NCI-H1694 treated with DMSO at 0.1 percent for 48 hours (cell line): ENCODE data around the gene SBK2.
"Not testable (repeated sequence)": the region's sequence is repeated elsewhere in the genome, so short reads cannot be mapped to it uniquely, and the experiment has no call there.

Experiments used
- DNase-seq: peaks from one replicate; lab custom pipeline; 2025; lab: John Stamatoyannopoulos, UW

SBK2 gene

DNA sequence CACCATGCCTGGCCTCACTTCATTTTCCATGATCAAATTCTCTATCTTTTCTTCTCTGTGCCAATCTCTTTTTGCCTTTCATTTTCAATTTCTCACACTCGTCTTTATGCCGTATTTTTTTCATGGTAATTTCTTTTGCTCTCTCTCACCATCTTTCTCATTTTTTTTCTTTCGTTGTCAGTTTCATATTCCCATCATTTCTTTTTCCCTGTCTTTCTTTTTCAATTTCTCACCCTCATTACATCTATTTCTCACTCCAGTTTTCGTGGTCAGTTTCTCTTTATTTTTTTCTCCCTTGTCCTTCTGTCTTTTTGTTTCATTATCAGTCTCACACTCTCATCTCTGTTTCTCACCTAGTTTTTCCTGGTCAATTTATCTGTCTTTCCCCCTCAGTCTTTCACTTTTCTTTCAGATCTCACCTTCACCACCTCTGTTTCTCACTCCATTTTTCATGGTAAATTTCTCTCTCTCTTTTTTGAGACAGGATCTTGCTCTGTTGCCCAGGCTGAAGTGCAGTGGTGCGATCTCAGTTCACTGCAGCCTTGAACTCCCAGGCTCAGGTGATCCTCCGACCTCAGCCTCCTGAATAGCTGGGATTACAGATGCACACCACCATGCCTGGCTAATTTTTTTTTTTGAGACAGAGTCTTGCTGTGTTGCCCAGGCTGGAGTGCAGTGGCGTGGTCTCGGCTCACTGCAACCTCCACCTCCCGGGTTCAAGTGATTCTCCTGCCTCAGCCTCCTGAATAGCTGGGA is 34.6 kb downstream of the SBK2 start:
- no peak for DNase-seq

DNA sequence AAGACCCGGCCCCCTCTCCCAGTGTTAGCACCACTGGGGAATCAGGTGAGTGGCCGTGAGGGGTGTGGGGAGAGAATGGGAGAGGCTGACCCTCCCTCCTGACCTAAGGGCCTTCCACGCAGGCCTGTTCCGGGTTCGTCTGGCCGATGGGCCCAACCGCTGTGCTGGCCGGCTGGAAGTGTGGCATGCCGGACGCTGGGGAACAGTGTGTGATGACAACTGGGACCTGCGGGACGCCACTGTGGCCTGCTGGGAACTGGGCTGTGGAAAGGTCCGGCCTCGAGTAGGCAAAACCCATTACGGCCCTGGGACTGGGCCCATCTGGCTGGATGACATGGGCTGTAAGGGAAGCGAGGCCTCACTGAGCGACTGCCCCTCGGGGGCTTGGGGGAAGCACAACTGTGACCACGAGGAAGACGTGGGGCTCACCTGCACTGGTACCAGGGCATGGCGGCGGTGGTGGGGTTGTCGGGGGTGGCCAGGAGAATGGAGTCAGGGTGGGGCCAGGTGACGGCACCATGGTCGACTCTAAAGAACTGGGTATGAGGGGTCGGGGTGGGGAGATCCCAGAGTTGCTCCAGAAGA is 36.5 kb downstream of the SBK2 start:
- DNase-seq, result no peak

DNA sequence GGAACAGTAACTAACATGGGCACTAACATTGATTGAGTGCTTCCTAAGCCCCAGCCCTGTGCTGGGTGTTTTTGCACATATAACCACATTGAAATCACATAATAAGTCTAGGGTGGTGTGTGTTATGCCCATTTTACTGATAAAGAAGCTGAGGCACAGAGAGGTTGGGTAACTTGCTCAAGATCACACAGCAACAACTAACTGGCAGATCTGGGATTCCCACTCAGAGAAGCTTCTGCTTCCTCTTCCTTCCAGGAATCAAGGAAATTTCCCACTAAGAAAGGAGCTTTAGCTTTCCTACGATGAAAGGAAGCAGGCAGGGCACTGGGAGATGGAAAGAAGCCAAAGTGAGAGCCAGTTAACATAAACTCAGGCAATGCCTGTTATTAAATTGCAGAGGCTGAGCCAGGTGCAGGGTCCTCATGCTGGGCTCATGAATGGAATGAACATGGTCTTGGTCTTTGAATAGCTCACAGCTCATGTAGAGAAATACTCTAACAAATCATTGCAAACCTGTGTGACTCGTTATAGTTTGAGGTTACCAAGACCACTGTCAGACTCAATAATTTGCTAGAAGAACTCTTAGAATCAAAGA is 38.6 kb downstream of the SBK2 start:
- DNase-seq, result no peak

DNA sequence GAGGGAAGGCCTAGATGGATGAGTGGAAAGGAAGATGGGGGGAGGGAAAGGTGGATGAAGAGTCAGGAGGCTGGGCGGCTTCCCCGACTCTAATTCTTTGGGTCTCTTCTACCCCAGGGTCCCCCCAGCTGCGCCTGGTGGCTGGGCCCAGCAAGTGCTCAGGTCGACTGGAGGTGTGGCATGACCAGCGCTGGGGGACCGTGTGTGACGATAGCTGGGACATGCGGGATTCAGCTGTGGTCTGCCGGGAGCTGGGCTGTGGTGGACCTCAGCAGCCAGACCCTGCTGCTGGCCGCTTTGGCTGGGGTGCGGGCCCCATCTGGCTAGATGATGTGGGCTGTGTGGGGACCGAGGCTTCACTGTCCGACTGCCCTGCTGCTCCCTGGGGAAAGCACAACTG is 39.2 kb downstream of the SBK2 start:
- DNase-seq, result no peak

DNA sequence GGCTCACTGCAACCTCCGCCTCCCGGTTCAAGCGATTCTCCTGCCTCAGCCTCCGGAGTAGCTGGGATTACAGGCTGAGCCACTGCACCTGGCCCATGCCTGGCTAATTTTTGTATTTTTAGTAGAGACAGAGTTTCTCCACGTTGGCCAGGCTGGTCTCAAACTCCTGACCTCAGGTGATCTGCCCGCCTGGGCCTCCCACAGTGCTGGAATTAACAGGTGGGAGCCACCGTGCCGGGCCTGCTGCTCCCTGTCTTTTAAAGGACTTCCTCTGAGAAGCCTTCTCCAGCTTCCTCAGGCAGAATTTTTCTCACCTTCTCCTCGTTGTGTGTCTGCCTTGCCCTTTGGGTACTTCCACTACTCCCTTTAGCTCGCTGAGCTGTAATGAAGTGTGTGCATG is 40.1 kb downstream of the SBK2 start:
- not testable (repeated sequence) for DNase-seq

DNA sequence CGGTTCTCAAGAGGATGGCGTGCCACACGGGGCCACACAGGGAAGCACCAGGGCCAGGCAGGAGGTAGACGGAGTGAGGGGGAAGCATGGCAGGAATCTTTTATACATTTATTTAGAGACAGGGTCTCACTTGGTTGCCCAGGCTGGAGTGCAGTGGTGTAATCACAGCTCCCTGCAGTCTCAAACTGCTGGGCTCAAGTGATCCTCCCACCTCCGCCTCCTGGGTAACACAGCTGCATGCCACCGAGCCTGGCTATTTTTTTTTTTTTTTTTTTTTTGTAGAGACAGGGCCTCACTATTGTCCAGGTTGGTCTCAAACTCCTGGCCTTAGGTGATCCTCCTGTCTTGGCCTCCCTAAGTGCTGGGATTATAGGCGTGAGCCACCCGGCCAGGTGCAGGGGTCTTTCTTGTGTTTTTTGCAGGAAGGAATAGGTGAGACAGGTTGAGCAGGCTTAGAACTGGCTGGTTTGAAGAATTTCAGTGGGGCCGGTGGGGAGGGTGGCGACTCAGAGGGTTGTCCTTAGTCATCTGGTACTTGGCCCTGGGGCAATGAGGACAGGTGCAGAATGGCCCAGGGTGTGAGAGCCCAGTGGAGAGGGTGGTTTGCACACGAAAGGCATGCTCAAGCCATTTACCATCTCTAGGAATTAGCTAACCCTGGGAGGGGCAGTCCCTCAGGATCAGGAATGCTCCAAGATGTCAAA is 41.1 kb downstream of the SBK2 start:
- no peak for DNase-seq

DNA sequence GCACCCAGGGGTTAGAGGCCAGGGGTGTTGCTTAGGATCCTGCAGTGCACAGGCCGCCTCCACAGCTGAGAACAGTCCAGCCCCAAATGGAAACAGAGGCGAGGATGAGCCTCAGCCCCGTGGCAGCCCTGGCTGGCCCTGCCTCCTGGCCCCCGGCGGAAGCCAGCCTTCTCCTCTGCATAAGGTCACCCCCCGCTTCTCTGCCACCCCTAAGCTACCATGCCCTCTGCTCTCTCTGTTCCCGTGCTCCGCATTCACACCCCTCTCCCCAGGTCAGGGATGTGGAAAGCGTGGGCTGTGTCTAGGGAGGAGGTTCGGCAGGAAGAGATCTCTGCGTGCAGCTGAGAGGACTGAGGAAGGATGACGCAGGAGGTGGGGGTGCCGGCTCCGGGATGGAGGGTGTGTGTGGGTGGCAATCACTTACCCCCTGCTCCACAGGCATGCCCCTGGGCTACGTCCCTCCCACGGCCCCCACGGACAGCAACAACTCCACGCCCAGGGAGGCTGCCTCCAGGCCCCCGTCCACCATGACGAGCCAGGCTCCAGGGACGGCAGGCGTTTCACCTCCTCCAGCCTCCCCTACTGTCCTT is 42.7 kb downstream of the SBK2 start:
- DNase-seq, result no peak

DNA sequence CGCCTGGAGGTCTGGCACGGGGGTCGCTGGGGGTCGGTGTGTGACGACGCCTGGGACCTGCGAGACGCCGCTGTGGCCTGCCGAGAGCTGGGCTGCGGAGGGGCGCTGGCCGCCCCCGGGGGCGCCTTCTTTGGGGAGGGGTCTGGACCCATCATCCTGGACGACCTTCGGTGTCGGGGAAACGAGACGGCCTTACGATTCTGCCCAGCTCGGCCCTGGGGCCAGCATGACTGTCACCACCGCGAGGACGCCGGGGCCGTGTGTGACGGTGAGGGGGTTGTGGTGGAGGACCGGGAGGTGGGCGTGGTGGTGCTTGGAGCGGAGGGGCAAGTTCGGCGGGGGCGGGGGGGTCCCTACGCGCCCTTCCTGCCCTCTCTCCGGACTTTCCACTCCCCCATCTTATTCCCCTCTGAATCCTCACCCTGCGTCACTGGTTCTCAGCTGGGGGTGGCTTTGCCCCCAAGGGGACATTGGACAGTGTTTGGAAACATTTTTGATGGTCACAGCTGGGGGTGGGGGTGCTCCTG is 43.2 kb downstream of the SBK2 start:
- no peak for DNase-seq

DNA sequence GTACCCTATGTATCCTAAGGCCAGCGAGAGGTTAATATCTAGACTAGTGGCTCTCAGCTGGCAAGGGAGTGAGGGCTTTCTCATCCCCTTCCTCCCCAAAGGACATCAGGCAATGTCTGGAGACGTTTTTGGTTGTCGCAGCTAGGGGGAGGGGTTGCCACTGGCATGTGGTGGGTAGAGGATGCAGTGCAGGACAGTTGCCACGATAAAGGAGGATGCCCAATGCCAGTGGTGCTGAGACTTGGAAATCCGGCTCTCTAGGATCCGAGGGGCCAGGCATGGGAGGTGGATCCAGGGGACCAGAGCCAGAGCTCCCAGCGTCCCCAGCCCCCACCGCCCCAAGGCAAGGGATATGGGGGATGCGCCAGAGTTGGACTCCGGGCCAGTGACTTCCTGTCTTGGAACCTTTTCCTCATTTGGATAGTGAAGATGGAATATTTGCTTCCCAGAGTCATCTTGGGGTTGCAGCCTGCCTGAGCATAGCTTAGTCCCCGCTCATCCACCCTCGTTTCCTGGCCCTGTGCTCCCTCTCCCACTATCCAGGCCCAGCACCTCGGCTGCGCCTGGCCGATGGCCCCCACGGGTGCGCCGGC is 43.8 kb downstream of the SBK2 start:
- DNase-seq, result no peak

DNA sequence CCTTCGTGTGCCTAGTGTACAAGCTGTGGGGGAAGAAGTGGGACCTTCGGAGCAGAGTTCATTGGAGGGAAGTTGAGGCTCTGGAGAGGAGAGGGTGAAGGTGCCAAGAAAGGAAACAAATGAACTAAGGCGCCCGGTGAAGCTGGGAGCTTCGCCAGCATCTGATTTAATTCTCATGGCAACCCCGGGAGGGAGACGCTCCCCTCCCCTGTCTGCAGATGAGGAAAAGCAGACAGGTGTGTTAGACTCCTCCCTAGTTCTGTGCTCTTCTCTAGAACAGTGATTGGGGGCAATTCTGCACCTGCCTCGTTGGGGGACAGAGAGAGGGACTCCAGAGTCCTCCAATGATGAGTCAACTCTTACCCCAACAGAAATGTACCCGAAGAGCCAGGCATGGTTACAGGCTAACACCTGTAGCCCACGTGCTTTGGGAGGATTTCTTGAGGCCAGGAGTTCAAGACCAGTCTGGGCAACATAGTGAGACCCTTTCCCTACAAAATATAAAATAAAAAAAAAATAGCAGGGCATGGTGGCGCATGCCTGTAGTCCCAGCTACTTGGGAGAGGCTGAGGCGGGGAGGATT is 44.5 kb downstream of the SBK2 start:
- DNase-seq, result no peak

DNA sequence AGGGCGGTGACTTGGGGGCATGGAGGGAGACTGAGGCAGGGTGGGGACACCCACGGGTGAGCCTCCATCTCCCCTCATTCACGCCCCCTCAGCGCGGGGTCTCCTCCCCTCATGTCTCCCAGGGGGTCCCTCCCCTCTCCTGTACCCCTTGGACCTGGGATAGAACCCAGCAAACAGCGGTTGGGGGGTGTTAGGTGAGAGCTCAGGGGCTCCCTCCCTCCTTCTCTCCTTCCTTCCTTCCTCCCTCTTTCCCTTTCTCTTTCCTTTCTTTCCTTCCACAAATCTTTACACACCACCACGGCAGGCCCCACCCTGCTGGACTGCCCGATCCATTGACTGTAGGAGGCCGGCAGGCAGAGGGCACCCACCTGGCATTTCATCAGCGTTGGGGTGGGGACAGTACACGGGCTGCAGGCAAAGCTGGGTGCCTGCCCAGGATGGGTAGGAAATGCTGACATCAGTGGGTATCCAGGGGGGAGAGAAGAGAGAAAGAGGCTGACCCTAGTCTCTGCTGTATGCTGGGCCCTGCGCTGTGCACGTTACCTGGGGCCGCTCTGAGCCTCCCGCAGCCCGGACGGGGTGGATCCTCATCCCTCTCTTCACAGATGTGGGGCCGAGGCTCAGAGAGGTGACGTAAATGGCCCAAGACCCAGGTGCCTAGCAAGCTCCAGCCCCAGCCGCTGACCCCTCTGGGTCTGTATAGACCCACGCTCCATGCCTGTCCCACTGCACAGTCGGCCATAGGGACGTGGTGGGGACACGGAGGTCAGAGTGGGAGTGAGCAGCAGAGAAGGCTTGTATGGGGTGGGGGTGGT is 45.2 kb downstream of the SBK2 start:
- no peak for DNase-seq

DNA sequence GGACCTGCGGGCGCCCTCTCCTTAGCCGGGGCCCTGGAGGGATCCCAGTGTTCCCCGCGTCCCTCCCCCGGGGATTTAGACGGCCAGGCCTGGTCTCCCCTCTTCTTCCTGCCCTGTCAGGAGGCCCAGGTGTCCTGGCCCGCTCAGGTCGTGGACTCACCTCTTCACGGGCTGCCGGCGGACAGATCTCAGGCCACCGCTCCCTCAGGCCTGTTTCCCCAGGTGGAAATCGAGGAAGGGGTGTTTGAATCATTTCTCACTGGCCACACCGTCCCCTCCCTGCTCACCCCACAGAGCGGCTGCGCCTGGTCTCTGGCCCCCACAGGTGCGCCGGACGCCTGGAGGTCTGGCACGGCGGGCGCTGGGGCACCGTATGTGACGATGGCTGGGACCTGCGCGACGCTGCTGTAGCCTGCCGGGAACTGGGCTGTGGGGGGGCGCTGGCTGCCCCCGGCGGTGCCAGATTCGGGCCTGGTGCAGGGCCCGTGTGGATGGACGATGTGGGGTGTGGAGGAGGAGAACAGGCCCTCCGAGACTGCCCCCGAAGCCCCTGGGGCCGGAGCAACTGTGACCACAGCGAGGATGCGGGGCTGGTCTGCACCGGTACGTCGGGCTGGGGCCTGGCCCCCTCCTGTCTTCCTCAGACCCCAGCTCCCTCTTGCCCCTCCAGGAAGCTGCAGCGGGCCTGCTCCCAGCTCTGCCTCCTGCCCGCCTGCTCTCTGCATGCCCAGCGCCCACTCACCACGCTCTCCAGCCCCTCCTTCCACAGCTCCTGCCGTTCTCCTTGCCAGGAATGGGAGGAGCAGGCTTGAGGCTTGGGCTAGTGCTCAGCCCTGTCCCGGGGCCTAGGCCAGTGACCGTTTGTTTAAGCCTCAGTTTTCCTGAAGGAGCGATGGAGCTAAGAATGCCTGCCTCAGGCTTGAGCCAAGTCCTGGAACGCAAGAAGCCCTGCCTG is 46.2 kb downstream of the SBK2 start:
- DNase-seq, result no peak

DNA sequence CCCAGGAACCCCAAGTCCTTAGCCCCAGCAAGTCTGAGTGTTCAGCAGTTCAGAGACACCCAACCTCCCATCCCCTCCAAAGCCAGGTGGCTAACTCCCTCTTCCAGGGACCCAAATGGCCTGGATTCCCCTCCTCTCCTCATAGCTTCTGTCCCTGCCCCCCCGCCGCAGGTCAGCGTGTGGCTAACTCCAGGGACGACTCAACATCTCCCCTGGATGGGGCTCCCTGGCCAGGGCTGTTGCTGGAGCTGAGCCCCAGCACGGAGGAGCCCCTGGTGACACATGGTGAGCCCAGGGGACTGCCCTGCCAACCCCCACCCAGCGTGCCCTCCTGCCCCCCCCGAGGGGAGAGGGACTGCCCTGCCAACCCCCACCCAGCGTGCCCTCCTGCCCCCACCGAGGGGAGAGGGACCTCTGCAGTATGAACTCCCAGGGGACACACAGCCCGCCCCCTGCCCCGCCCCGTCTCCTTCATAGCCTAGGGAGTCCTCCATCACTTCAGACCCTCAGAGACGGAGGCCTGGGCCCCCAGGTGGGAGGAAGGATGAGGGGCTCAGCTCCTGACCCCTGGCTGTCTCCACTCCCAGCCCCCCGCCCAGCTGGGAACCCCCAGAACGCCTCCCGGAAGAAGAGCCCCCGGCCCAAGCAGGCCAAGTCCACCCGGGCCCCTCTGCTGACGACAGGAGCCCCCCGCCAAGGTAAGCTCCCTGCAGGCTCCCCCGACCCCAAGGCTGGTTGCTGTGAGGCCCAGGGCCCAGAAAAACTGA is 47.0 kb downstream of the SBK2 start:
- no peak for DNase-seq

DNA sequence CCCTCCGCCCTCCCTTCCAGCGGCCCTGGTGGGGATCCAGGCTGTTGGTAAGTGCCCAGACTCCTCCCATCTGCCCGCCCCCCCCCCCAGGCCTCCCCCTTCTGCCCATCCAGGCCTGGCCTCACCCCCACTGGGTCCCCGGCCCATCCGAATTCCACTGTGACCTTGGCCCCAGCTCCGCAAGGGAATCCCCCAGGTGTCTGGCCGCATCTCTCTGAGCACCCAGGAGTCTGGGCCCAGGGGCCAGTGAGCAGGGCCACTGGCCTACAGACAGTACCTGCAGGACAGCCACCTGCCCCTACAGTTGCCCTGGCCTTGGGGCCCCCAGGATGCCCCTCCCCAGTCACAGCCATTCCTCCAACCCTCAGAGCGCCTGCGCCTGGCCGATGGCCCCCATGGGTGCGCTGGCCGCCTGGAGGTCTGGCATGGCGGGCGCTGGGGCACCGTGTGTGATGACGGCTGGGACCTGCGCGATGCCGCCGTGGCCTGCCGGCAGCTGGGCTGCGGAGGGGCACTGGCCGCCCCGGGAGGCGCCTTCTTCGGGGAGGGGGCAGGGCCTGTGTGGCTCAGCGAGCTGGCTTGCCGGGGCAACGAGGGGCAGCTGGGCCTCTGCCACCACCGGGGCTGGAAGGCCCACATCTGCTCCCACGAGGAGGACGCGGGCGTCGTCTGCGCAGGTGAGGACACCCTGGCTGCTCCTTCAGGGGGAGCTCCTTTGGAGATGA is 47.8 kb downstream of the SBK2 start:
- no peak for DNase-seq

DNA sequence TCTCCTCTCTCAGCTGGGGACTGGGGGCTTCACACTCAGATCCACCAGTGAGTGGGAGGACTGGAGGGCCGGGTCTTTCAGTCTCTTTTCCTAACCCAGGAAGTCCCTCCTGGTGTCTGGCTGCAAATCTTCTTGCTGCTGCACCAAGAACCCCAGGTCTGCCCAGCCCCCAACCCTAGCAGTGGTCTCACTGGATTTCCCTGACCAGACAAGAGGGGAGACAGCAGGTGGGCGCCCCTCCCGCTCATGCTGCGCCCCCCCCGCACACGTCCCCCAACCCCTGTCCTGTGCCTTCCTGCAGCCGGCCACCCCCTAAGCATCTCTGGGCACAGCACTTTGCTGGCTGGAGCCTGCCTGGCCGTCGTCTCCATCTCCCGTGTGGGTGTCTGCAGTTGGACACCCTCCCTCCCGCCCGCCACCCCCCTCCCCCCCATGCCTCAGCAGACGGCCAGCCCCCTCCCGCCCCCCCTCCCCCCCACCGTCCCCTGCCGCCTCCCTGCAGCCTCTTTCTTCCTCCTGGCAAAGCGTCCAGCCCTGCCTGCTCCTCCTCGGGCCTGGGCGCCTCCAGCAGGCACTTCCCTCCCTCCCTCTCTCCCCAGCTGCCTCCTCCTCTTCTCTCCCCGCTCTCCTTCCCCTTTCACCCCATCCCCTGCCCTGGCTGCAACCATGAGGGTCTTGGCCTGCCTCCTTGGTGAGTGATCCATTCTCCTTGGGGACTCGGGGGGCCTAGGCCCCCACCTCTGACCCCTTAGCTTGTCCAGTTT is 48.8 kb downstream of the SBK2 start, which contains the start of gene SSC5D:
SSC5D (plus strand) TSS at position 513 of the 764 bp plus-strand sequence; CDS start at position 667, 154 bp downstream.
- no peak for DNase-seq

DNA sequence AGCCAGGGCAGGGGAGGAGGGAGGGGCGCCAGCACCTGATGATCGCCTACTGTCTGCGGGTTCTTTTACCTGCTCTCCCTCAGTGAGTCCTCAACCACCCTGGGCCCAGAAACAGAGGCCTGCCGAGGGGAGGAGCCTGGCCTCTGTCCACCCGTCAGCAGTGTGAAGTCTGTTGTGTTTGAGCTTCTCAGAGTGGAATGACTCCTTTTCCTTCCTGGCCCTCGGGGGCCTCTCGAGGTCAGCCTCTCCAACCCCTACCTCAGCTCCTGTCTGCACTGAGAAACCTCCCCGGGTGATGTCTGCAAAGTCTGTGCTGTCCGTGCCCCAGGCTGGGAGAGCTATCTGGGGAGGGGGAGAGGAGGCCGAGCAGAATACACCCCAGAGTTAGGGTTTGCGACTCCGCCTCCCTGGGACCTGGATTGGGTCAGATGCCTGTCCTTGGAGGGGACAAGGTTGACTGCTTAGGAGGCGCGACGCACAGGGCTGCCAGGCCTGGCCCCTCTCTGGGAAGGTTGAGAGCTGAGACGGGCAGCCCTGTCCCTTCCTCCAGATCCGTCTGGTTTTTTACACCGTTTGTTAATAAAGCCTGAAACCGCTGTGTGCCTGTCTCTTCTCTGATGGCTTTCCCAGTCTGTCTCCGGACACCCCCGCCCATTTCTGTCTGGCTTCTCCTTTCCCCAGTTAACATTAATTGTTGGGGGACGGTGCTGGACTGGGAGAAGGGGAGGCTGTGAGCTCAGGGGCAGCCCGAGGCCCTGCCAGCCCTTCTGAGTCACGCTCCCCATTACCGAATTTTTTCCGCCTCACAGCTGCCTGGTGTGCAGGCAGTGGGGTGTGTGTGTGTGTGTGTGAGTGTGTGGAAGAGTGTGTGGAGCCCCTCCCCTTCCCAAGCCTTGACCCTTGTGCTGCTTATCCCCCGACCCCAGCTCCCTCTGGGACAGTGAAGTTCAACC is 49.7 kb downstream of the SBK2 start:
- no peak for DNase-seq
